Body of pancreas (tissue), 4 donors: ENCODE results near the gene TMEM229B. TPM values are rescaled to one million over a fixed set of nuclear protein-coding genes. Genes with fewer than 3 reads are reported as not detected.

Experiments
- ATAC-seq: fragments of 150-250 bp; one replicate; pipeline ENCODE4 v1.9.1; 2016
- DNase-seq, 4 donors: peaks; one replicate each; pipeline ENCODE4 v3.0.0-alpha.2; 2019
- H3K27ac ChIP-seq, 4 donors: fragments of 200-600 bp; sonication (generic); 1 replicate in 3 of 4; 2 replicates in 1 of 4; pipeline versions ENCODE4 v1.5.1 to v1.6.1; 2016 to 2019; ENCODE audit warnings: mild to moderate bottlenecking in 1 of 4, mixed read lengths in 1 of 4, moderate library complexity in 1 of 4
- H3K27me3 ChIP-seq, 2 donors: fragments of 200-600 bp; sonication (generic); one replicate each; pipeline ENCODE4 v1.6.0; 2016; ENCODE audit warnings: mild to moderate bottlenecking in 1 of 2
- H3K36me3 ChIP-seq, 2 donors: fragments of 200-600 bp; sonication (generic); replicated peaks in 1 of 2; 2 replicates each; pipeline ENCODE4 v1.5.1; 2016; ENCODE audit warnings: low read depth in 2 of 2; ENCODE audit not compliant: insufficient read depth in 1 of 2
- H3K4me1 ChIP-seq: fragments of 200-600 bp; sonication (generic); one replicate; pipeline ENCODE4 v1.6.0; 2016
- H3K4me3 ChIP-seq, 2 donors: fragments of 200-600 bp; sonication (generic); 1 replicate in 1 of 2; 2 replicates in 1 of 2; pipeline ENCODE4 v1.5.1; 2016 to 2019
- H3K9me3 ChIP-seq, 3 donors: fragments of 200-600 bp; sonication (generic); 1 replicate in 2 of 3; 2 replicates in 1 of 3; pipeline ENCODE4 v1.5.1; 2016
- POLR2A ChIP-seq, 3 donors: fragments of 450-650 bp; IDR thresholded peaks; one replicate each; pipeline ENCODE4 v1.6.1; 2016; ENCODE audit warnings: antibody characterized with exemption in 3 of 3, mild to moderate bottlenecking in 2 of 3
- WGBS, 2 donors: methylation state at CpG; one replicate each; pipeline ENCODE4 v1.1.5; 2017; 5-methylcytosine and 5-hydroxymethylcytosine counted together
- intact Hi-C: fragments of 100-400 bp; cut with DNase I; formaldehyde crosslinking; loops from one replicate; pipeline ENCODE4 v1.15.1; 2023
- total RNA-seq, 2 donors: library from RNA; depleted of rRNA; stranded (reverse); fragments of >200 nt; gene quantifications; one replicate each; pipeline ENCODE4 v1.1.0, GENCODE V29; 2016
- TF ChIP-seq, protein P1 (sequence below), 7 experiments: fragments of 450-650 bp in 4 of 7; fragments of 200-600 bp in 3 of 7; sonication (generic) in 3 of 7; IDR thresholded peaks; one replicate each; pipeline ENCODE4 v1.5.1; 2016 to 2019; ENCODE audit warnings: antibody characterized with exemption in 7 of 7

Gene TMEM229B
- total RNA-seq, 2 donors from 2014 or later, result 2.0 to 4.4 TPM

DNA sequence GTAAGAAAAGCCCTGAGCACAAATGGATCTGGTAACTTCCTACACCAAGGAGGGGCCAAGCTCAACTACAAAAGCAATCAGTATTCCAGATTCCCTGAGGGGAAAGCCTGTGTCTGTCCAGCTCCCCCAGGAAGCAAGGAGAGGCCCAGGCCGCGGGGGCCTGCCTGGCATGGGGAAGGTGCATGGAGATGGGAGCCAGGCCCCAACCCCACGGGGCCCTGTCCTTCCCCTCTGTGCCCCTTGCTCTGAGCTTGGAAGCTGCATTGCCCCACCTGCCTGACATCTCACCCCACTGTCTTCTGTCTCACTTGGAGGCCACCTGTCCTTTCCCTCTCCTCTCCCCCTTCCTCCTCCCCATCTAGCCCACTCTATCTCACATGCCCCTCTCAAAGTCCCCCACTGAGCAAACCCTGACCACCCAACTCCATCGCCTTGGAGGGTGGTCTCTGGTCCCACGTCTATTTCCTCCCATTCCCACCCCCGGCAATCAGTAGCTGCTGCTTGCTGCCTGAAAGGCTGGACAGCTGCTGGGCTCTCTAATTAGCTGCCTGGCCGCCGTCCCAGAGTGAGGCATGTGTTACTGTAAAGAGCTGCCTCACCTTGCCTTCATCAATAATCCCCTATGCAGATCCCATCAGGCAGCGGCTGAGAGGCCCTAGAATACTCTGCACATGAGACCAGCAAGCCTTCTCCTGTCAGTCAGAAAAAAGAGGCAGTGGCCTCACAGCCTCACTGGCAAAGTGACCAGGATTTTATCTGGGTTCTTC lies 3.4 kb upstream of the TMEM229B start:
- H3K27me3 ChIP-seq, result no peaks in the 10 kb centered on the region
- peak overlapping the region; percentile 59 to 65 (median 62) for H3K27ac ChIP-seq
- no peaks in the 10 kb centered on the region for H3K36me3 ChIP-seq
- WGBS, 2 donors, result 29 to 35% methylated on average over 7 to 9 of the region's 9 CpGs
- ATAC-seq, result peak; percentile 69
- TF ChIP-seq, protein P1, sequence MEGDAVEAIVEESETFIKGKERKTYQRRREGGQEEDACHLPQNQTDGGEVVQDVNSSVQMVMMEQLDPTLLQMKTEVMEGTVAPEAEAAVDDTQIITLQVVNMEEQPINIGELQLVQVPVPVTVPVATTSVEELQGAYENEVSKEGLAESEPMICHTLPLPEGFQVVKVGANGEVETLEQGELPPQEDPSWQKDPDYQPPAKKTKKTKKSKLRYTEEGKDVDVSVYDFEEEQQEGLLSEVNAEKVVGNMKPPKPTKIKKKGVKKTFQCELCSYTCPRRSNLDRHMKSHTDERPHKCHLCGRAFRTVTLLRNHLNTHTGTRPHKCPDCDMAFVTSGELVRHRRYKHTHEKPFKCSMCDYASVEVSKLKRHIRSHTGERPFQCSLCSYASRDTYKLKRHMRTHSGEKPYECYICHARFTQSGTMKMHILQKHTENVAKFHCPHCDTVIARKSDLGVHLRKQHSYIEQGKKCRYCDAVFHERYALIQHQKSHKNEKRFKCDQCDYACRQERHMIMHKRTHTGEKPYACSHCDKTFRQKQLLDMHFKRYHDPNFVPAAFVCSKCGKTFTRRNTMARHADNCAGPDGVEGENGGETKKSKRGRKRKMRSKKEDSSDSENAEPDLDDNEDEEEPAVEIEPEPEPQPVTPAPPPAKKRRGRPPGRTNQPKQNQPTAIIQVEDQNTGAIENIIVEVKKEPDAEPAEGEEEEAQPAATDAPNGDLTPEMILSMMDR (IDR thresholded peaks at IDR 0.05), result no peak
- no peak for TF ChIP-seq POLR2A (IDR thresholded peaks at IDR 0.05)
- peak; percentile 64 to 87 (median 74) for DNase-seq
- peaks cover 0 to 5% (median 0%) of the 10 kb centered on the region in 3 donors for H3K9me3 ChIP-seq
- peaks cover 32% of the 10 kb centered on the region for H3K4me1 ChIP-seq
- intact Hi-C loops, result no loop called here
- H3K4me3 ChIP-seq, result no peak overlapping the region

DNA sequence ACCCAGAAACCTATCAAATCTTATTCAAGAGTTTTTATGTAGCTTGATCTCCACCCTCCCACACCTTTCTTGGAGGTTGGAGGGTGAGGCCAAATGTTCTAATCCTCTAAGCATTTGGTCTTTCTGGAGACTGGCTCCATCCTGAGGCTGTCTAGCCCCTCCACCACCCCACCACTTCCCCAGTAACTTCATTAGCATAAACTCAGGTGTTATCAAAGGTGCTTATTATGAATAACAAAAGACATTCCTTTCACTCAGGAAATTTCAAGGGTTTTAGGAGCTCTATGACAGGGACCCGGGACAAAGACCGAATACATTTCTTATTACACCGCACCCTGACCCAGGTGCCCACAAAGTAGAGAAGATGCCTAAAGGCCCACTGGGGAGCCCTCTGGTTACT lies 2.8 kb upstream of the TMEM229B start:
- H3K36me3 ChIP-seq, result no peaks in the 10 kb centered on the region
- peak overlapping the region in 3 of 4 donors; percentile 61 to 65 (median 63) for H3K27ac ChIP-seq
- WGBS, 2 donors, result 77 to 98% methylated on average over 3 of the region's 3 CpGs
- peaks cover 32% of the 10 kb centered on the region for H3K4me1 ChIP-seq
- no peak for DNase-seq
- peaks cover 0 to 5% (median 0%) of the 10 kb centered on the region in 3 donors for H3K9me3 ChIP-seq
- TF ChIP-seq, protein P1 (IDR thresholded peaks at IDR 0.05), result no peak
- TF ChIP-seq POLR2A (IDR thresholded peaks at IDR 0.05), result no peak
- ATAC-seq, result no peak
- H3K4me3 ChIP-seq, result no peak overlapping the region
- H3K27me3 ChIP-seq, result no peaks in the 10 kb centered on the region
- intact Hi-C loops, result no loop called here

DNA sequence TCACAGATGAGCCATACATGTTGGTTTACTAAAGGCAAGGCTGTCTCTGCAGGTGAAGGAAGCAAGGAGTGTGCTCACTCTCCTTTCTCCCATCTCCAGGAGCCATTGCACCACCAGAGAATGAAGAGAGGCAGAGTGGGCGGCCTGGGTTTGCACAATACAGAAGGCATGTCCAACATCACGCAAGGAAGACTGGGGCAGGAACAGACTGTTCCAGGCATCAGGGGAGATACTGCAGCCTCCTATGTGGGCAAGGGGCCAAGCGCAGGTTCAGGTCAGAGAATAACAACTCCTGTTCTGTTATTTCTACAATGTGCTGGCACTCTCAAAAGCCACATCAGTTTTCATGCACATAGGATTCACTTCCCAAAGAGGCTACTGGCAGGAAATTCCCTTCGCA lies 1.7 kb upstream of the TMEM229B start:
- TF ChIP-seq, protein P1 (IDR thresholded peaks at IDR 0.05), result no peak
- no peak for TF ChIP-seq POLR2A (IDR thresholded peaks at IDR 0.05)
- Histone ChIP-seq H3K9me3 (peaks cover 0 to 5% (median 0%) of the 10 kb centered on the region in 3 donors), H3K4me1 (peaks cover 25% of the 10 kb centered on the region), H3K36me3 (no peaks in the 10 kb centered on the region), H3K4me3 (no peak overlapping the region), H3K27ac (no peak overlapping the region), H3K27me3 (no peaks in the 10 kb centered on the region)
- DNase-seq (peak in 3 of 4 donors; percentile 13 to 39 (median 32)), ATAC-seq (no peak)
- intact Hi-C loops, result no loop called here
- WGBS, 2 donors, result 84 to 88% methylated on average over 2 to 4 of the region's 4 CpGs

DNA sequence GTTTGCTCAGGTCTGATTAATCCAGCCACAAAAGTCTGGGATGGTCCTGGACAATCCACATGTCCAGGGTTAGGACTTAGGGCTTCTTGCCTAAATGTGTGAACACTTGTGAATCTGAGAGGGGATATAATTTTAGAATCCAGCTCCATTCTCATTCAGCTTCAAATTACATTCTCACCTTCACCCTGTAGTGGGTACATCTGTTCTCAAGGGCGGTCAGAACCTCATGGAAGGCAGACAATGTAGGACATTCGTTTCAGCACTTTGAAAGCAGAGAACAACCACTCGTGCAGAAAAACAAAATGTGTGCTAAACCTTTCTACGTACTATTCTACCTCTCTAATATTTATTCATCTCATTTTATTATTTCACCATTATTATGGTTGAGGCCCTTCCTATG lies 1.2 kb downstream of the TMEM229B start:
- WGBS, 2 donors, result 71 to 87% methylated on average over 4 of the region's 4 CpGs
- ATAC-seq (no peak), DNase-seq (no peak)
- TF ChIP-seq, protein P1 (IDR thresholded peaks at IDR 0.05), result no peak
- no peak for TF ChIP-seq POLR2A (IDR thresholded peaks at IDR 0.05)
- H3K36me3 ChIP-seq, result no peaks in the 10 kb centered on the region
- intact Hi-C loops, result no loop called here
- peaks cover 12% of the 10 kb centered on the region for H3K4me1 ChIP-seq
- H3K27me3 ChIP-seq, result no peaks in the 10 kb centered on the region
- no peak overlapping the region for H3K27ac ChIP-seq
- H3K4me3 ChIP-seq, result no peak overlapping the region
- no peaks in the 10 kb centered on the region for H3K9me3 ChIP-seq

DNA sequence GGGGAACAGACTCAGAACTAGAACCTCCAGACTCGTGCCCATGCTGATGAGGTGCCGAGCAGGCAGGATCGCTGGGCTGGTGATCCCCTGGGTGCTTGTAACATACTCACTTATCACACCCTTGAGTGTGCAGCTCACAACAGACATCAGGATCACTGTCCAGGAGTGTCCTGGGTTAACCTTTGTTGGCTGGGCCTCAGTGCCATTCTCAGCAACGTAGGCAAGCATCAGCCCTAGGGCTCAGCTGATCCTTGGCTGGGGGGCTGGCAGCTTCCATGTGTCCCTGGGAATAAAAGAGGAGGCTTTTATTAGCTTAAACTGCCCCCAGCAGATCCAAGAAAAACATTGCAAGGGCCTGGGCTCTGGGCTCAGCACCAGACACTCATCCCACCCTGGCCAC lies 1.6 kb downstream of the TMEM229B start:
- ATAC-seq, result no peak

More for the DNA sequence above, 1.6 kb downstream of the TMEM229B start:
- TF ChIP-seq, protein P1 (IDR thresholded peaks at IDR 0.05), result no peak
- no peak for TF ChIP-seq POLR2A (IDR thresholded peaks at IDR 0.05)
- H3K4me1 ChIP-seq, result peaks cover 8% of the 10 kb centered on the region
- H3K9me3 ChIP-seq, result no peaks in the 10 kb centered on the region
- no peaks in the 10 kb centered on the region for H3K36me3 ChIP-seq
- 71 to 85% methylated on average over 1 to 4 of the region's 4 CpGs for WGBS, 2 donors
- DNase-seq, result no peak
- no peaks in the 10 kb centered on the region for H3K27me3 ChIP-seq
- H3K4me3 ChIP-seq, result no peak overlapping the region
- intact Hi-C loops, result no loop called here
- no peak overlapping the region for H3K27ac ChIP-seq
